GM21528 (cell line): ENCODE results near the gene ALPP.

ENCODE experiments used
- ATAC-seq: cut with Tn5 transposase; IDR thresholded peaks from one replicate; pipeline ENCODE4 v1.9.1; 2021; ENCODE audit warnings: mild to moderate bottlenecking, moderate library complexity; ENCODE audit not compliant: unreplicated experiment, low FRiP score

ALPP gene

DNA sequence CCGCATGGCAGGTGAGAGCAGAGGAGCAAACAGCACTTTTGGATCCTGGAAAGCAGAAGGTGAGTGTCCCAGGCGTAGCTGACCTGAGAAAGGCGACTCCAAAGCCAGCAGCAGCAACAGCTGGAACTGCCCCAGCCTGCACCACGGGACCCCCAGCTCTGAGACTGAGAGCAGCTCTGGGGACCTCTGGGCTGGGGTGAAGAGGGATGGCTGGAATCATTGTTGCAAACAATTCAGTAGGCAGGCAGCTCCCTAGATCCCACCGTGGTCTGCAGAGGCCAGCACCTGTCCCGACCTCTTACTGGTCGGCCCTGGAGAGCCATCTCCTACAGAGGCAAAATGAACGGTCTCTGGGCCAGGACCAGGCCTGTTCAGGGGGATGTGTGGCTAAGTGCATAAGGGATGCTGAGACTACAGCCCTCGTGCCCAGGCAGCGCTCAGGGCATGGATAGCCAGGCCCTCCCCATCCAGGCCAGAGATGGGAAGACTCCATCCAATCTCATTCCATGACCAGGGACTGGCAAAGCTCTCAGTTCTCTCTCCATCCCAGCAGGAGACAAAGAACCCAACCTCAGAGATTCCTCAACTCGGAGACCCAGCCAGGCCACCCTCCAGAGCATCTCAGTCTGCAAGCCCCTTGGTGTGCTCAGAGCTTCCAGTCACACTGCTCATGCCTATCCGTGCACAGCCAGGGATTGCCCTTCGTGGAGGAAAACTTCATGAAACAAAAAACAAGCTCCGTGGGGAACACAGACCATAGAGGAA is 38.2 kb upstream of the ALPP start:
- no peak for ATAC-seq

DNA sequence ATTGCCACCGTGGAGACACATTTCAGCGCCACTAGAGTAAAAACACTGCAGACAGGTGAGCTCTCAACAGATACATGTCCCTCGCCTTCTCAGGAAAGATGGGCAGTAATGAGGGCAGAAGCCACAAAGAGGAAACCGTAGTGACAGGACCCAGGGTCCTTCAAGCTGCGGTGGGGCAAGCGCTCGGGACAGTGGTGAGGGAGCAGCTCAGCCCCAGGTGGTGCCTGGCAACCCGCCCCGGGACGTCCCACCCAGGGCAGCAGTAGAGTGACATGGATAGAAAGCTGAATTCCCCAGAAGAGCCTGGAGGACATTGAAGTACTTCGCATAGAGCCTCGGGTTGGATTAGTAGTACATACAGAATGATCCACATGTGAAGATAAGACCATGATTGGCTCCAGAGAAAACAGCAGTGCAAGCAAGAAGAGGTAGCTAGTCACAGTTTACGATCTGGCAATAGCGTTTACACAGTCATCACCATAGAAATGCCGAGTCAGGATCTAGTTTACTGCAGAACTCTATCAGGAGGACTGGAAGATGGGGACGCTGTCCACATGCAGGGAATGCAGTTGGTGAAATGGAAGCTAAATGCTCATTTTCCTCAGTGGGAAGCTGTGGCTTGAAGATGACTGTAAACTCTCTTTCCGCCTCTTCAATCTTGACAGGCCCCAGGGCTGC is 37.4 kb upstream of the ALPP start:
- ATAC-seq = no peak

DNA sequence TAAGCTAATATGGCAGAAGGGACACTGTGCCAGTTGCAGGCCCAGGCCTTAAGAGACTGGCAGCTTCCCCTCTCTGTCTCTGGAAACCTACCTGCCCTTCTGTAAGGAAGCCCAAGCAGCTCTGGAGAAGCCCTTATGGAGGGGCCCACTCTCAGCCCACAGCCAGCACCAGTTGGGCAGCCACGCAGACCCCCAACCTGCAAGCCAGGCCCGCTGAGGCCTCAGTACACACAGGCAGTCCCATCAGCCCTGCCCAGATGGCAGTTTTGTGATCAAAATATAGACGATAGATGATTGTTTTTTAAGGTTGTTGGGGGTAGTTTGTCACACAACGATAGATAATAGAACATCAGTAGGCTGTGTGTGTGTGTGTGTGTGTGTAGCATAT is 36.8 kb upstream of the ALPP start:
- ATAC-seq = no peak

DNA sequence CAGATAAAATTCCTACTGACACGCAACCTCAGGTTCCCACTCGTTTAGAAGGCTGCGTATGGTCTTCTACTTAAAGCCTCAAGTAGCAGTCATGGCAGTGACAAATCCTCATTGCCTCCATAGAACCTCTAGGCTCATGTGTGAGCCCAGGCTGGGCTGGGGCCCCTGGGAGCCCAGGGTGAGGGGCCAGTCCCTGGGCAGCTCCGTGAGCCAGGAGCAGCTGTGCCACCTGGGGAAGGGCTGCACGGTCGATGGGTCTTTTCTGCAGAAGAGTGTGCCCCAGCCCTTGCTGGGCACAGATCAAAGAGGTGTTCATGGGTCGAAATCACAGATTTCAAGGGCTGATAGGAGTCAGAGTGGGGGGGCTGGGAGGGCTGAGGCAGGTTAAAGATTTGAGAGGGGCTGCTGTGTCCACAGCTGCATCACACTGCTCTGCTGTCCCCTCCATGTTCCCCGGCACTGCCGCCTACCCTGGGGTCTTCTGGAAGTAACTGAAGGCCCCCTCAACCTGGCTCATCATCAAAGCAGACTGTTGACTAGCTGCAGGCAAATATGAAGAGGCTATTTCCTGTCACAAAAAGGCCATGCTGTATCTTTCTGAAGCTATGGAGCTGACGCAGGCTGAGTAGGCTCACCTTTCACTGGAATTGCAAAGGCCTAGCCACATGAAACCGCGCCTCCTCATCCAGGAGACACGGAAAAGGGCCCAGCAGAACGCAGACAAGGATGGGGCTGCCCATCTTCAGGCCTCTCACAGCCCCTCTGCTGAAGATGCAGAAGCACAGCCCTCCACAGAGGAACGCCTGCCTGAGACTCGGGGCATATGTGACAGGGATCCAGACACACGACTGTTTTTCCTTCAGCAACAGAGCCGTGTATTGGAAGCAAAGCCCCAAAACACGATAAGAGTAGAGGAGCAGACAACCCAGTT is 35.7 kb upstream of the ALPP start:
- ATAC-seq = no peak

DNA sequence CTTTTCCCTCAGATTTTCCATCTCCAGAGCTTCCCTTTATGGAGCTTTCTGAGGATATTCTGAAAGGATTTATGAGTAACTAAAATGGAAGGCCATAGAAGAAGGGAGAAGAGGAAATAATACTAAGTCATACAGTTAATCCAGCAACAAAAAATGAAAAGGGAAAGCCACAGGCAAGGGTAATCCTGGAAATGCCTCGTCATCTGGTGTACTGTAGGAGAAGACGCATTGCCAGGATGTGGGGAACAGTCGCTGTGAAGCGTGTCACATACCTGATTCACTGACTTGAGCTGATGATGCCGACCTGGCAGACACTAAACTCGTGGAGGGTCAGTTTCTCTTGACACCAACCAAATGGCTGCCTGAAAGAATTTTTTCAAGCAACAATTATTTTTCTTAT is 34.7 kb upstream of the ALPP start:
- no peak for ATAC-seq

DNA sequence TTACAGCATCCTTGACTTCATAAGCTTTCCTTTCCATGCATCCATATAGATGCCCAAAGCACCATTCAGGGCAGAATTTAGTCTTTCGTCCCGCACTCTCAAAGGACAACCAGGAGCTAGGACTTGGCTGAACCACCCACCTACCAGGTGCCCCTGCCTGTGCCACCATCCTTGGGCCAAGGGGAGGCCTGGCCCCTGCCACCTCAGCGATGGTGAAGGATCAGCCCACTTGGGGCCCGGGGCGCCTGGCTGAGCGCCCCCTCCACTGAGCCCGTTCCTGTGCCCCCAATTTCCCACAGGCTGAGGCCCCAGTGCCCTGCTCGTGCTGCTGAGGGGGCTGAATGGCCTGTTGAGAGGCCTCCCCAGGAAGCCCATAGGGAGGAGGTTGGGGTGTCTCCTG is 33.3 kb upstream of the ALPP start:
- ATAC-seq = no peak

DNA sequence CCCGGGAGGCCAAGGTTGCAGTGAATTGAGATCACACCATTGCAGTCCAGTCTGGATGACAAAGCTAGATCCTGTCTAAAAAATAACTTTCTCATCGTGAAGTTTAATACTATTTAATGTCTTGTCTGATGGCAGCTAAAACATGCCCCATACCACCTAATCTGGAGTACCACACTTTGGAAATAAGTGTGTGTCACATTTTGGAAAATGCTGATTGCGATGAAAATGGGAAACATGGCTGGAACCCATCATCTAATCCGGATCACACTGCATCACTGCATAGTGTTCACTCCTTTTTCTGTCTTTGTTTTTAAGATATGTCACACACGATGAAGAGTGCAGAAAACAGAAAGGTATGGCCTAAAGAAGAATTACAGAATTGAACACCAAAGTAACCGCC is 31.2 kb upstream of the ALPP start:
- ATAC-seq = no peak

DNA sequence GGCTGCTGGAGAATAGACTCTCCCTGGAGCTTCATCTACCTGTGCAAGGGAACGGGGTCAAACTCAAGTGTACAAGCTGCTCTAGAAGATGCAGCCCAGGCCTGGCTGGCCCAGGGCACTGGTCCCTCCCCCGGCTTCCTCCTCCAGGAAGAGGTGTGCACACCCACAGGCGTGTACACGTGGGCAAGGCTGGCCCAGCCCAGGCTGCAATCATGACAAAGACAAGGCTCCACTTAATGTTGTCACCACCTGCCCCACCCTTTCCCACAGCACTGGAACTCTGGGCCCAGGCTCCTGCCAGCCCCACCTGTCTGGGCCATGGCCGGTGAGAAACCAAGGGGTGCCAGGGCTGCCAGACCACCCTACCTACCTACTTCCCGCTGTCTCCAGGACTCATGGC is 29.6 kb upstream of the ALPP start:
- no peak for ATAC-seq

DNA sequence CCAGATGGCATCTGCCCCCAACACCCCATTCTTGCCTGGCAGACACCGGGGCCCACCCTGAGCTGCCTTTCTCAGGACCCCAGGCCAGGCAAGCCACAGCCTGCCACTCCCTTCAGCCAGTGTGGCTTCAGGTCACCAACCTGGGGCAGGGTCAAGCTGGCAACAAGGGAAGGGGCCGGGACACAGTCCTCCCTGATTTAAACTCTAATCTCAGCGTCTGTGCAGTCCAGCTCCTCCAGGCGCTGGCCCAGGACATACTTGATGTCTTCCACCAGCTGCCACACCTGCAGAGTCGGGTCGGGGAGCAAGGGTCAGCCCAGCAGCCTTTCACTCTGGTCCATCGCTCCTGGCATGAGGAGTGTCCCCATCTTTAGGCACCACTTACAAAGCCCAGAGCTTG is 29.0 kb upstream of the ALPP start:
- no peak for ATAC-seq

DNA sequence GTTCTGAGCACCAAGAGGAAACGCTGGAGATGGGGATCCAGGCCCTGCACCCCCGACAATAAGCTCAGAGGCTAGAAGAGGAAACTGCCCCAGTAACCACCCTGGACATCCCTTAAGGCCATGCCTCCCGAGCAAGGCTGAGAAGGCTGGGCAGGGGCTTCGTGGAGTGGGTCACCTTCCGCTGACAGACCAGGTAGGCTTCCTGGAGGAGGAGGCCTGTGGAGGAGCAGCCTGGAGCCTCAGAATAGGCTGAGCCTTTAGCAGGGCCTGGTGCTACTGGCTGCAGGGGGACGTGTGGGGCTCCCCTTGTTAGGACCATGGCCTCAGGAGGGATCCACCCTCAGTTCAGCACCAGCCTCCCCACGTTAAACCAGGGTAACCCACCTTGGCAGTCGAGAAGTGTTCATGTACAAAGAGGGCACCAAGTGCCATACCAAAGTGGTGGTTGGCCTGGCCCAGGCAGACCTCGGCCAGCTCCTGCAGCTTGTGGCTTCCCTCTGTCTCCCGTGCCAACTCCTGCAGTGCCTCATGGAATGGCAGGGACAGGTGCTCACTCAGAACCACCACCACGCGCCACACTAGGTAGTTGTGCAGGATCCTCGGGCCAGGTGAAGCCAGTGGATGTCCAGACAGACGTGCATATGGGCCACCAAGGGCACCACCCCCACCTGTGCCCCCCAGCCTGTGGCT is 28.5 kb upstream of the ALPP start:
- no peak for ATAC-seq

DNA sequence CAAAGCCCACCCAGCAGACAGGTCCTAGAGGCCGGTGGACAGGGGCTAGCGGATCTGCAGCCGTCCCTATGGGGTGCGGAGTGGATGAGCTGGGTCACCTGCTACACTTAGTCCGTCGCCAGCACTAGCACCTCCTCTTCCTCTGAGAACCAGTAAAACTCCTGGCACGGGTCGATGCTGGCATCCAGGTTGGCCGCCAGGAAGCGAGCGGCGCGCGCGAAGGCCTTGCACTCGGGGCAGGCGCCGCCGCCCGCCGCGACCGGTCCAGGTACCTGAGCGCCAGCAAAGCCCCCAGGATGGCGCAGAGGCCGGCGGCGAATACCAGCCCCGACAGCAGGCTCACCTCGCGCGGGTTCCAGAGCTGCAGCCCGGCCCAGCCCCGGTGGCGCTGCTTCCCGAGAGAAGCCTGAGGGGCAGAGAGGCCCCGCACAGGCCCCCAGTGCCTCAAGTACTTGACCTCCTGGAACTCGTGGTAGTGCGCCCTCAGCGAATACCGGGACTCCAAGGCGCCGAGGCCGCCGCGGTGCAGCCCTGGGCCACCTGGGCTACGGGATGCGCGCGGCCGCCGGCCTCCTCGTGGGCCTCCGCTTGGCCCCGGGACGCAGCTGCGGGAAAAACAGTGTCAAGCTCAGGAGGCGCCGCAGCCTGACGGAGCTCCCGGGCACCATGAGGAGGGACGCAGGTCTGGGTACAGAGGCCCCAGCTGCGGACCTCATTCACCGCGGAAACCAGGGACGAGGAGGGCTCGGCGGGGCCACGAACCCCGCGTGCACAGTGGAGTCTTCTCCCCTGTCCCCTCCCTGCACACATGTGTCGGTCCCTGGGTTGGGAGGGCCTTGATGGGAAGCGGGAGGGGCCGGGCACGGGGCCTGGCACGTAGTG is 27.5 kb upstream of the ALPP start:
- ATAC-seq = no peak

DNA sequence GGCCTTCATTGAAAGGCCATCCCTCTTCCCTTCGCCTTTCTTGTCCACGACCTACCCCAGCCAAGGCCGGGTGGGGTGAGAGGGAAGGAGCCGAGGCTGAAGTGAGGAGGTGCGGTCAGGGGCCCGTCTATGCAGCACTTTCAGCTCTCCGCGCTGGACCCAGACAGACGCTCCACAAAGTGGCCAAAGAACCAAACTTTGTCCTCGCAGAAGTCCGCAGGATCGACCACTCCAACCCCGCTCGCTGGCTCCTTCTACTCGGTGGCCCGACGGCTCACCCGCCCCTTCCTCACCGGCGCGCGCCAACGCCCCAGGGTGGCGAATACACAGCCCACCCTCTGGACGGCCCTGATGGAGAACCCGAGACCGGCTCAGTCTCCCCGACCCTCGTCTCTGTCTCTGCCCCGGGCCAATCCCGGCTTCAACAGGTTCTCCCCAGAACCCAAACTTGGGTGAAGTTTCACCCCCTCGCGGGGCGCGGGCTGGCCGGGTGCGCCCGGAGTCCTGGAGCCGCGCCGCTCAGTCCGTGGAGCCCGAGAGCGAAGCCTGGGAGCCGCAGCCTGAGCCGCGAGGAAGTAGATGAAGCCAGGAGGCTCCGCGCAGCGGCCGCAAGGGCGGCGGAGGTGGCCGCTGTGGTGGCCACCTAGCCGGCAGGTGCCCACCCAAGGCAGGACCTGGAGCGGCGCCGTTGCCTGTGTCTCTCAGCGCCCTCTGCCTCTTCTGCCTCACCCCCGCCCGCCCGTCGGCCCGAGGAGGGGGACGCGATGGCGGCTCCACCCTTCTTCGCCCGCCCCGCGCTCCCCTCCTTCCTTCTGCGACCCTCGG is 26.7 kb upstream of the ALPP start:
- no peak for ATAC-seq

DNA sequence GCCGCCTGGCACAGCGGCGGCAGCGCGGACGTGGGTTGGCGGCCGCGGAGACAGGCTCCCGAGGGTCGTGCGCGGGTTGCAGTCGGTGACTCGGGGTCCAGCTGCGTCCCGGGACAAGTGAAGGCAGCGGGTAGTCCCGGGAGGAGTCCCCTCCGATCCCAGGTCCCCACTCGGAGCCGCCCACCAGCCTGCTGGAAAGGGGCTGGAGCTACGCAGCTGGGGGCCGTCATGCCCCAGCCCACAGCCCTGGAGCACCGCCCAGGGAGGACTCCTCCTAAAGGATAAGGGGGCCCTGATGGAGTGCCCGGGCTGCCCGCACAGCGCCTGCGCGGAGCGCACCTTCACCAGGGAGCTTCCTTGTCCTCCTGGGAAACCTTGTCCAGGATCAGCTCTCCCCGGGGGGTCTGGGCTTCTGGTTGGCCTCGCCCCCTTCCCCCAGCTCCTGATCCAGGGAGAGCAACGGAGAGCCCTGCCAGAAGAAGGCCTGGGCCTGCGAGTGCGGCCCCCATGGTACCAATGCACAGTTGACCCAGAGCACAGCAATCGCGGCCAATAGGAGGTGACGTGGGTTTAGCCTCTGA is 25.9 kb upstream of the ALPP start:
- ATAC-seq = no peak

DNA sequence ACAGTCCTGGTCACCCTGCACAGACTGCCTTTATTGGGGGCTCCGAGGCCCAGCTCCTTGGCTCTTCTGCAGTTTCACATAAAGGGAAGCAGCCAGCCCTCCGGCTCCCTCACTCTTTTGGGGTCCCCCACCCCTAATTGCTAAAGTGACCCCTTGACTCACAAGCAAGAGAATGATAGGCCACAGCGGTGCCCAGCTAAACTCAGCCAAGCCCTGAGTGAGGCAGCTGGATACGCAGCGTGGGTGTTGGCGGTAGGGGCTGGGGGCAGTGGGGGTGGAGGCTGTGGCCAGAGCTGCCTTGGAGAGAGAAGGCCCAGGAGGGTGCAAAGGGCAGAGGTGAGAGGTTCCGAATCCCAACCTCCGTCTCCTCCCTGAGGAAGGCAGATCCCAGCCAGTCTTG is 25.5 kb upstream of the ALPP start:
- ATAC-seq = no peak

DNA sequence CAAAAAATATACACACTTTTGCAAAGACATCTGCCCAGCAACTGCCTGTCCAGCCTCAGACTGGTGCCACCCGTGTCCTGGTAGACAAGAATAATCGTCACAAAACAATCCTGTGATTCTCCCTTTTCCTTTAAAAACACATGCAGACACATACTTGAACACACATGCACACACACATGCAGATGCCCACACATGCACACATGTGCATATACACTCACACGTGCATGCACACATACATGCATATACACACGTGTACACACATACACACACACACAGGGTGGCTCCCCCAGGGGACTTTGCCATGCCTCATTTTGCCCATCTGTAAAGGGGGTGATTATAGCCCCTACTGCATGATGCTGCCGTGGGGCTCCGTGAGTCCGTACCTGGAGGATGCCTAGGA is 24.9 kb upstream of the ALPP start:
- no peak for ATAC-seq

DNA sequence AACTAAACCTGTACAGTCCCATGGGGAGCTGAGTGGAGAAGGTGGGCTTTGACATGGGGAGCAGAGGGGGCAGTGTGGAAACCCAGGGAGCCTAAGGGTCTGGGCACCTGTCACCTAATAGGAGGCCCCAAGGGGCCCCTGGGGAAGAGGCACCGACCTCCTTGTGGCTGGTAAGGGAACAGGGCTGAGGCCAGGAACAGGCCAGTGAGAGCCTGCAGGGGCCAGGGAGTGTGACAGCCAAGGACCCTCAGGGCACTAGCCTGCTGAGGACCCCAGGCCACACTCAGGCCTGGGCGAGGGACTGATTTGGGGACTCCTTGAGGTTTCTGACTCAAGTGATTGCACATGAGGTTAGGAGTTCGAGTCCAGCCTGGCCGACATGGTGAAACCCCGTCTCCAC is 24.5 kb upstream of the ALPP start:
- no peak for ATAC-seq

DNA sequence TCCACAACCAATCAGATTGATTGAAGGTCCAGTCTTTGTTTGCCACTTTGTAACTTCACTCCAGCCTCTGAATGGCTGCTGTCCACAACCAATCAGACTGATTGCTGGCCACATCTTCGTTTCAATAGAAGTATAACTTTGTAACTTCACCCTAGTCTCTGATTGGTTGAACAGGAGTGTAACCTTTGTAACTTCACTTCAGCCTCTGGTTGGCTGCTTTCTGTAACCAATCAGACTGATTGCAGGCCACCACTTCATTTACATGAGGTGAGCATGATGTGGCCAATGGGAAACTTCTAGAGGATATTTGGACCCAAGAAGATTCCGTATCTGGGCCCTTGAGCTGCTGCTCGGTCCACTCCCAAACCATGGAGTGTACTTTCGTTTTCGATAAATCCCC is 16.9 kb upstream of the ALPP start:
- ATAC-seq = no peak

DNA sequence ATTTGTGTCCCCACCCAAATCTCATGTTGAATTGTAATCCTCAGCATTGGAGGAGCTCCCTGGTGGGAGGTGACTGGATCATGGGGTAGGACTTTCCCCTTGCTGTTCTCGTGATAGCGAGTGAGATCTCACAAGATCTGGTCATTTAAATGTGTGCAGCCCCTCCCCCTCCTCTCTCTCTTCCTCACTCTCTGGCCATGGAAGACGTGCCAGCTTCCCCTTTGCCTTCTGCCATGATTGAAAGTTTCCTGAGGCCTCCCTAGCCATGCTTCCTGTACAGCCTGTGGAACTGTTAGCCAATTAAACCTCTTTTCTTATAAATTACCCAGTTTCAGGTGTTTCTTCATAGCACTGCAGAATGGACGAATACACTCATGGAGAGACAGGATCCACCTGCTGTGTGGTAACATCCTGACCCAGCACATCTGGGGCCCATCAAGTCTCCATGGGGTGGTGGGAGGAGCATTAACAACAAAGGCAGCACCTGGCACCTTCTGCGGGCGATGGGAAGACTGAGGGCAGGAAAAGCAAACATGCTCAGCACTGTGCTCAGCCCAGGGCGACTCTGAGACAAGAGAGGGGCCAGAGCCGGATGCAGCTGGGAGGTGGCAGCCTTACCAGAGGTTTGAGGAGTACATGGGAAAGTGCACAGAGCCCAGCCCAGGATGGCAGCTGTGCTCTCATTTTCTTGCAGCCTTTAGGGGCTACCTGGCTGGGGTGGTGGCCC is 16.2 kb upstream of the ALPP start:
- no peak for ATAC-seq
